ACC112 (cell line): Measurements from ENCODE around the gene ARMH4.

ENCODE experiments used
- H2AFZ ChIP-seq: fragments of 200-600 bp; sonication (generic); one replicate; pipeline ENCODE4 v1.6.0; 2017; ENCODE audit warnings: antibody characterized with exemption, low read length; ENCODE audit not compliant: unreplicated experiment
- H3K27ac ChIP-seq: fragments of 200-600 bp; sonication (generic); 2 replicates; pipeline ENCODE4 v1.5.1; 2014; ENCODE audit warnings: low read depth, mild to moderate bottlenecking, antibody characterized with exemption, low read length, moderate library complexity
- H3K27me3 ChIP-seq: fragments of 200-600 bp; sonication (generic); 2 replicates; pipeline ENCODE4 v1.6.1; 2014; ENCODE audit warnings: mild to moderate bottlenecking, antibody characterized with exemption, low read length, moderate library complexity, mixed read lengths; ENCODE audit not compliant: insufficient read depth
- H3K36me3 ChIP-seq: fragments of 200-600 bp; sonication (generic); 2 replicates; pipeline ENCODE4 v1.6.1; 2016; ENCODE audit warnings: mild to moderate bottlenecking, antibody characterized with exemption, low read length, moderate library complexity, mixed read lengths; ENCODE audit not compliant: insufficient read depth
- H3K4me1 ChIP-seq: fragments of 200-600 bp; sonication (generic); one replicate; pipeline ENCODE4 v1.6.1; 2016; ENCODE audit warnings: low read length, mixed read lengths; ENCODE audit not compliant: insufficient read depth, unreplicated experiment, control insufficient read depth
- H3K4me3 ChIP-seq: fragments of 200-600 bp; sonication (generic); 2 replicates; pipeline ENCODE4 v1.5.1; 2014; ENCODE audit warnings: mild to moderate bottlenecking, low read depth, low read length
- H3K79me2 ChIP-seq: fragments of 200-600 bp; sonication (generic); one replicate; pipeline ENCODE4 v1.6.0; 2016; ENCODE audit warnings: low read length; ENCODE audit not compliant: control insufficient read depth, unreplicated experiment, insufficient read depth

The ARMH4 gene

DNA sequence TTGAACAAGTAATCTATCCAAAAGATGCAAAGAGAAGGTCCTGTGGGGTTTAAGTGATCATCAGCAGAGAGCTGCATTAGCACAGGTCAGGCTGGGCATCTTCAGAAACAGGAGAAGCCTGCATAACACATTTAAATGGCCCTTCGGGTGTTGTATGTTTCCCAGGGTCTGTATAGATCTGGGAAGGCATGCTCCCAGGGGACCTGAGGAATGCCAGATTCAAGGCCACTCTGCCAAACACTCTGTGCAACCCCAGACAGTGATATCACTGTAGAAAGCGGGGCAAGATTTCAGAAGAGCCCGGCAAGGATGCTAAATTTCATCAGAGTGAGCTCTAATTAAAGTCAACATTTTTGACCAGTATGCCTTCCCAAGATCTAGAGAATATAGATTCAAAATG lies 92.9 kb downstream of the ARMH4 start:
- Histone ChIP-seq H3K79me2 (no peaks in the 10 kb centered on the region), H3K27ac (no peak overlapping the region), H2AFZ (no peak overlapping the region), H3K27me3 (peaks cover 80% of the 10 kb centered on the region), H3K4me1 (no peaks in the 10 kb centered on the region), H3K4me3 (no peak overlapping the region), H3K36me3 (no peaks in the 10 kb centered on the region)

DNA sequence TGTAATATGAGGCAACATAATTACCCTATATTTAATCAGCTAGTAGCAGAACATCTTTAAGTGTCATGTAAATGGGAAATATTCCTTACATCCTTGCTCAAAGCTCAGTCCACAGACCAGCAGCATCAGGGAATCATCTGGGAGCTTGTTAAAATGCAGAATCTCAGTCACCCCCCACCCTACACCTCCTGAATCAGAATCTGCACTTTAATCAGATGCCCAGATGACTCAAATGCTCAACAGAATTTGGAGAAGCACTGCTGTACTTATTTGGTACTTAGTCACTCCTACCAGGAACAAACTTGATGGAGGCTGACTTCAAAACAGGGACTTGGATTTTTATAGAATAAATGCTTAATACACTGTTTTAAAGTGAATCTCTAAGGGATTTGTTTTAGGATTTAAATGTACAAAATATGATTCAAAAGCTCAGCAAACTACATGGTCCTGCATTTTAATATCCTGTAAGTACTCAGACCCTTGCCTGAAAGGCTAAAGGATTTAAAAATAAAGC lies 96.5 kb downstream of the ARMH4 start:
- H3K27ac ChIP-seq = no peak overlapping the region
- no peak overlapping the region for H2AFZ ChIP-seq
- H3K4me1 ChIP-seq = no peaks in the 10 kb centered on the region
- H3K4me3 ChIP-seq = no peak overlapping the region
- no peaks in the 10 kb centered on the region for H3K79me2 ChIP-seq
- H3K27me3 ChIP-seq = peaks cover 72% of the 10 kb centered on the region
- H3K36me3 ChIP-seq = no peaks in the 10 kb centered on the region

DNA sequence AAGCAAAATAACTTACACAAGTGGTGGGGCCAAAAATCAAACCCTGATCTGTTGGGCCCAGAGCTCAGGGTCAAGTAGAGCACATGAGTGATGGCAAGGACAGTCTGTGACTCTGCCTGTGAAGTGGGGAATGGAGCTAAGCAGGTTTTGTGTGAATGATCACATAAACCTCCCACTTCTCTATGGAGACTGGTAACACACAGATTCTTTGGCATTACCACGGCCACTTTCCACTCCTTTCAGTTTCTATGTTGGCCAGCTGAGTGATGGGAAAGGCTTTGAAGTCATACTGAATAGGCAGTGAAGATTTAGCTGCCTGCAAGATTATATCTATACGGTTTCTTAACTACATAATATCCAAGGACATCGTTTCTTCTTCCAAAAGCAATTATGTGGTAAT lies 97.9 kb downstream of the ARMH4 start:
- Histone ChIP-seq H3K4me1 (no peaks in the 10 kb centered on the region), H3K27ac (no peak overlapping the region), H3K4me3 (no peak overlapping the region), H3K36me3 (no peaks in the 10 kb centered on the region), H3K27me3 (peaks cover 67% of the 10 kb centered on the region), H3K79me2 (no peaks in the 10 kb centered on the region), H2AFZ (no peak overlapping the region)

DNA sequence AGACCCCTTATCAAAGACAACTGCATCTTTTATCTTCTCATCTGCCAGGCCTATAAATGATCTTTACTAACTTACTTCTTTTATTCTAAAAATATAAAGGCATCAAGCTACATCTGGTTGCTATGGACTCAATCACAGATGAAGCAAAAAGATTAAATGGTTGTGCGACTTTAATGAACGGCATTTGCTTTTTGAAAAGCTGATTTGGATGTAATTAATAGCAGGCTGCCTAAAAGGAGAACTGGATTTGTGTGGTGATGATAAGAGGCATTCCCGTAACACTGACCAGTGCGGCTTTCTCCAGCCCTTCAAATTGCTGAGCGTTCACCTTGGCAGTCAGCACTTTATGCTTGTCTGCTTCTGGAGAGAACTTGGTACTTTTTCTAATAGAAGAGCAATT lies 103.8 kb downstream of the ARMH4 start:
- Histone ChIP-seq H2AFZ (no peak overlapping the region), H3K36me3 (no peaks in the 10 kb centered on the region), H3K27ac (no peak overlapping the region), H3K4me1 (no peaks in the 10 kb centered on the region), H3K4me3 (no peak overlapping the region), H3K79me2 (no peaks in the 10 kb centered on the region), H3K27me3 (peaks cover 40% of the 10 kb centered on the region)

DNA sequence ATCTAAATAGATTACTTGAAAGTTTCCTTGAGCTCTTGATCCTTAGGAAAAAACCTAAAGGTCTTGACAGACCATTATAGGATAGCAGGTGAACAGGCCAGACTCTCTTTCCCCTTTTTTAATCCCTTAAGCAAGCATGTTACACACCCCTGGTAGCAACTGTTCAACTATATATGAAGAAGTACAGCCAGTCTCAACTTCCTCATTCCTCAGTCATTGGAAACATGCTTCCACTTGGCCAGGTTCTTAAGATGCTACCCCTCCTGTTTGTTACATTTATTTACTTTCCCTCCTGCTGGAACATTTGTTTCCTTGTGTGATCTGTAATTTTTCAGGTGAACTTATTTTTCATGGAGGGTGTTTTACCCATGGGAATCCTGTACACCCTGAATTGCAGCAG lies 124.1 kb downstream of the ARMH4 start:
- H3K27me3 ChIP-seq = peaks cover 26% of the 10 kb centered on the region

DNA sequence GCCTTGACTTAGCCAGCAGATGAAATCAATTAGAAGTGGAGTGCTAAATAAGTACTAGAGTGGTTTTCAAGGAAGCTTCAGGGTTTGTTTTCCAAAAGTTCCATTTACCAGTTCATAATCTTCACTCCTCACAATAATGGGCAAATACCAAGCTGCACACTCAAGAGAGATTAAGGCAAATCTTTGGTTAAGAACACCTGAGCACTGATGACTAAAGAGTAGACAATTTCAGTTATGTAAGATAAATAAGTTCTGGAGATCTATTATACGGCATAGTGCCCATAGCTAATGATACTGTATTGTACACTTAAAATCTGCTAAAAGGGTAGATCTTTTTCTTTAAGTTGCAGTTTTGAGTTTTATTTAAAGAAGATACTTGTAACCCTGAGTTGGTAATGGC lies 125.0 kb downstream of the ARMH4 start:
- Histone ChIP-seq H2AFZ (no peak overlapping the region), H3K27ac (no peak overlapping the region), H3K79me2 (no peaks in the 10 kb centered on the region), H3K27me3 (peaks cover 26% of the 10 kb centered on the region), H3K4me3 (no peak overlapping the region), H3K4me1 (no peaks in the 10 kb centered on the region), H3K36me3 (no peaks in the 10 kb centered on the region)

More for the DNA sequence above, 124.1 kb downstream of the ARMH4 start:
- Histone ChIP-seq H3K36me3 (no peaks in the 10 kb centered on the region), H3K4me1 (no peaks in the 10 kb centered on the region), H2AFZ (no peak overlapping the region), H3K27ac (no peak overlapping the region), H3K4me3 (no peak overlapping the region), H3K79me2 (no peaks in the 10 kb centered on the region)

DNA sequence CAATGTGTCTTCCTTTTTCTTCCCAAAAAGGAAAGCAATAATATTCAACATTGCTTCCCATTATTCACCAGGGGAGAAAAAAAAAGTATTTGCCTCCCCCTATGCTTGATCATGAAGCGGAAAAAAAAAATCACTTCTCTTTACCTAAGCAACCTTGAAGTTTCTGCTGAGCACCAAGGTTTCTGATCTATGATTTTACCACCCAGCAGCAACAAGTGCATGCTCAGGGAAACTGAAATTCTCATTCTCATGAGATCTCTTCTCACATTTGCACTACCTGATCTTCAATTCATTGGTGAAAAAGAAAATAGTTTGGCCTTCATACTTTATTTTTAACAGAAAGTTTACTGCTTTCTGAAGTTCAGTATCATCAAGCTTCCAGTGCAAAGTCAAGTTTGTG lies 125.8 kb downstream of the ARMH4 start:
- H2AFZ ChIP-seq = no peak overlapping the region
- H3K36me3 ChIP-seq = no peaks in the 10 kb centered on the region
- H3K27ac ChIP-seq = no peak overlapping the region
- no peak overlapping the region for H3K4me3 ChIP-seq
- H3K27me3 ChIP-seq = peaks cover 26% of the 10 kb centered on the region
- H3K4me1 ChIP-seq = no peaks in the 10 kb centered on the region
- H3K79me2 ChIP-seq = no peaks in the 10 kb centered on the region

DNA sequence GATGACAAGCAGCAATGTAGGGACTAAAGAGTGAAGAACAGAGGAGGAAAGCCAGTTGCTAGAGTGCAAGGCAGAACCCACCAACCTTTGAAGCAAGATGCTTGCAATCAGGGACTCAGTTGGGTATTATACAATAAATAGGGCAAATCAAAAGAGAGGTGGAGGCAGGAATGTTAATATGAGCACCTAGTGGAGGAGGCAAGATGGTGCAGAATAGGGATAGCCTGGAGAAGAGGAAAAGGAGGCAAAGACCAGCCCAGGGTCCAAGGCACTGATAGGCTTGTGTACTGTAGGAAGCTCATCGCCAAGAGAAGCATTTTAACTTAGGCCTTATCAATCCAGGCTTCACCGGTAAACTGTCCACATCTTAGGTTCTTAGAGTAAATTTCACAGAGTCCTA lies 137.2 kb downstream of the ARMH4 start:
- Histone ChIP-seq H3K36me3 (no peaks in the 10 kb centered on the region), H3K4me1 (no peaks in the 10 kb centered on the region), H3K79me2 (no peaks in the 10 kb centered on the region), H3K27ac (no peak overlapping the region), H3K4me3 (no peak overlapping the region), H2AFZ (no peak overlapping the region), H3K27me3 (peaks cover 16% of the 10 kb centered on the region)

DNA sequence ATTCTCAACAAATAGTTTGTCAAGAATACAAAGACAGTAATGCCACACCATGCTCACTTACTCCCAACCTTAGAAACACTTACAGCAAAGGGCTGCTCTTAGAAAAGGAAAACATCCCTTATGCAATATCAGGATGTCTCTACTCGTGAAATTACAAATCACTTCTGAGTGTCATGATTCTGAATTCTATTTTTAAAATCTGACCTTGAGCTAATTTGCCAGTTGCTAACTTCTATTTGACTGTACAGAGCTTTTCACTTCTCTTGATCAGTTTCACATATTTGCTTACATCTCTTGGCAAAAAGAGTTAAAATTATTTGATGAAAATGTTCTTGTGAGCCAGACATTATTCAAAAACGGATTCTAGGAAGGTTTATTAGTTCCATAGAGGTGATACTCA lies 149.4 kb downstream of the ARMH4 start:
- no peak overlapping the region for H3K27ac ChIP-seq
- H3K36me3 ChIP-seq = no peaks in the 10 kb centered on the region
- no peak overlapping the region for H2AFZ ChIP-seq
- H3K27me3 ChIP-seq = peaks cover 23% of the 10 kb centered on the region
- no peaks in the 10 kb centered on the region for H3K4me1 ChIP-seq
- H3K79me2 ChIP-seq = no peaks in the 10 kb centered on the region
- no peak overlapping the region for H3K4me3 ChIP-seq

DNA sequence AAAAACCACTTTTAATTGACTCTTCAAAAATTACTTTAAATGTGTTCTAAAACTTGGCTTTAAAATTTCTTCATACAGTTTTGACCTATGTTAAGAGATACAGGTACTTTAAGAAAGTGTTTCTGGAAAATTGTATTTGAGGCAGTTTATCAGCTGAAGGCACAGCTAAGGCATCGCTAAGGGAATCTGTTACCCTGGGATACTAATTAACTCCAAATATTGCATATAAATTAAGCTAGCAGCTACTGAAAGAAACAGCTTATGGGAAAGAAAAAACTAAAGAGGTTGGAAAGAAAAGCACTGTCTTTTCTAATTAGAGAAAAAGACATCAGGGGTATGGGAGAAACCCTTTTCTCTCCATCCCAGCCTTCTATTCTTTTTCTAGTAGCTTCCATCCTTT lies 152.0 kb downstream of the ARMH4 start:
- H3K4me3 ChIP-seq = no peak overlapping the region
- no peaks in the 10 kb centered on the region for H3K36me3 ChIP-seq

DNA sequence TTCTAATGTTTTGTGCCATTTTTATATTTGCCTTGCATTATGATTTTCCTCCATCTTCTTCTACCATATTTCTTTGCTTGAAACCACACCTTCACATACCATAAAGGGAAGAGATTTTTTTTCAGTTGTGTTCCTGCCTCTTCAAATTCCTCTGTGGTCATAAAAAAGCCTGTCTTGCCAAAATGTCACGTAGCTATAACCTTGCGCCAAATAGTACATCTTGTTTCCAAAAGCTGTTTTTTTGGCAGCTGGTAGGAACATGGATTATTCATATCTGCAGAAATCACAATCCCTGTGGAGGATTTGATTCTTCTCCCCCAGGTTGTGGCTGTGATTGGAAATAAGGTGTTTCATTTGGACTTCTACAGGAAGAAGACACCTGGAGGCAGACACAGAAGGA lies 152.5 kb downstream of the ARMH4 start:
- peaks cover 19% of the 10 kb centered on the region for H3K27me3 ChIP-seq
- no peaks in the 10 kb centered on the region for H3K36me3 ChIP-seq
- H2AFZ ChIP-seq = no peak overlapping the region

More for the DNA sequence above, 152.0 kb downstream of the ARMH4 start:
- H2AFZ ChIP-seq = no peak overlapping the region
- peaks cover 19% of the 10 kb centered on the region for H3K27me3 ChIP-seq
- H3K4me1 ChIP-seq = no peaks in the 10 kb centered on the region
- no peaks in the 10 kb centered on the region for H3K79me2 ChIP-seq
- no peak overlapping the region for H3K27ac ChIP-seq

More for the DNA sequence above, 152.5 kb downstream of the ARMH4 start:
- Histone ChIP-seq H3K4me3 (no peak overlapping the region), H3K79me2 (no peaks in the 10 kb centered on the region), H3K27ac (no peak overlapping the region), H3K4me1 (no peaks in the 10 kb centered on the region)
